AG08395 (cell line): Measurements from ENCODE around the gene ZNF611.
A peak's percentile ranks its signal among the peaks of the same experiment; 100 is the strongest.
"Not testable (repeated sequence)": the region's sequence is repeated elsewhere in the genome, so short reads cannot be mapped to it uniquely, and the experiment has no call there.

ENCODE experiments used
- DNase-seq: peaks from one replicate; pipeline ENCODE4 v3.0.0; 2012; ENCODE audit warnings: mixed read lengths, low spot score

Gene ZNF611

DNA sequence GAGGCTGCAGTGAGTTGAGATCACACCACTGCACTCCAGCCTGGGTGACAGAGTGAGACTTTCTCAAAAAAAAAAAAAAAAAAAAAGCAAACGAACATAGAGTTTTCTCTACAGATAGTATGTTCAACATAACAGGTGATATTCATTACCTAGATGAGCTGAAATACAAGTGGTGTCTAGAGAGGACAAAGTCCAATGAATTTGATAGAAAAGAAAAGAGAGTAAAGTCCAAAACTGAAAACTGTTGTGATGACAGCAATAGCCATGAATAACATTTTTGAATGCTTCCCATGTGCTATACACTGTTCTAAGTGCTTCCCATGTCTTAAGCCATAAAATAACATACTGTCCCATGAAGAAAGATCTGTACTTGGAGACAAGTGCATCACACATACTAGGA lies 53.6 kb downstream of the ZNF611 start:
- not testable (repeated sequence) for DNase-seq

DNA sequence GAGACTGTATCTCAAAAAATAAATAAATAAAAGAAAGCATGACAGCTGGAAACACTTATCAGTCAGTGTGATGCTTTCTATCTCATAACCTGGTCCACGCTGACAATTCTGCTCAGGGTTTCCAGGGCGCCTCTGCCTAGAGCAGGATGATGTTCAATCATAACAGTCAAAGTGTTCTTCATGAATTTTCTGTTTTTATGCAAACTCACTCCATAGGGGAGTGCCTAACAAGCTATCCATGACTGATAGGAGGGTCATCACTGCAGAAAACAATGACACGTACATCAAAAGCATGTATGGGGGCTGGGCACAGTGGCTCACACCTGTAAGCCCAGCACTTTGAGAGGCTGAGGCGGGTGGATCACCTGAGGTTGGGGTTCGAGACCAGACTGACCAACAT lies 55.2 kb downstream of the ZNF611 start:
- DNase-seq = no peak

DNA sequence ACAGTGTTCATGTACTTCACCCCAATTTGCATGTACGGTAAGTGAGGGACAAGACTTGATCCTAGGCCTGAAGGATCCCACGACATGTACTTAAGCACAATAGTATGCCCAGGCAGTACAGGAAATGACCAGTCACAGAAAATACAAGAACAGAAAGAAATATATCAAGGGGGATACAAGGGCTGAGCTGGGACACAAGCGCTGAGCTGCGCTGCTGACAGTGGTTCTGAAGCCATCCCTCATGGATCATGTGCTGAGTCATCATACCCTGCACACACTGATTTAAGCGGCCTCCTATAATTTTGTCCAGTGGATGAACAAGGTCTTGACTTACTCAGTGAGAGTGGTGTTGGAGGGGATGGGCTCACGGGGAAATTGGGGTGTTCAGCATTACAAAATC lies 59.6 kb downstream of the ZNF611 start:
- not testable (repeated sequence) for DNase-seq

DNA sequence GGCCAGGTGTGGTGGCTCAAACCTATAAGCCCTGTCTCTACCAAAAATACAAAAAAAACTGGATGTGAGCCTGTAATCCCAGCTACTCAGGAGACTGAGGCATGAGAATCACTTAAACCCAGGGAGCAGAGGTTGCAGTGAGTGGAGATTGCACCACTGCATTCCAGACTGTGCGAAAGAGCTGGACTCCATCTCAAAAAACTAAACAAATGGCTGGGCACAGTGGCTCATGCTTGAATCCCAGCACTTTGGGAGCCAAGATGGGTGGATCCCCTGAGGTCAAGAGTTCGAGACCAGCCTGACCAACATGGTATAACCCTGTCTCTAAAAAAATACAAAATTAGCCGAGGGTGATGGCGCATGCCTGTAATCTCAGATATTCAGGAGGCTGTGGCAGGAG lies 61.8 kb downstream of the ZNF611 start:
- no peak for DNase-seq

DNA sequence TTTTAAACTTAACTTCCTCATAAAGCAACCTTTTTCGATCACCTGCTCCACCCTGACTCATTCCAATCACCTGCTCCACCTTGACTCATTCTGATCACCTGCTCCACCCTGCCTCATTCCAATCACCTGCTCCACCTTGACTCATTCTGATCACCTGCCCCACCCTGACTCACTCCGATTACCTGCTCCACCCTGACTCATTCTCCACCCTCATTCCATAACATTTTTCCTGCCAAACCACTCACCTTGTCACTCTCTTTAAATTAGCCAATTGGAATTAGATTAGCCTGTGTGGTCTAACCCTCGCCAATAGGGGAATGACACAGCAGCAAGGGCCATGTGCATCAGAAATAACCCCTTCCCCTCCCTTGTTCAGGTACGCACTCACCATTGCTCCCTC lies 64.8 kb downstream of the ZNF611 start:
- DNase-seq = no peak

DNA sequence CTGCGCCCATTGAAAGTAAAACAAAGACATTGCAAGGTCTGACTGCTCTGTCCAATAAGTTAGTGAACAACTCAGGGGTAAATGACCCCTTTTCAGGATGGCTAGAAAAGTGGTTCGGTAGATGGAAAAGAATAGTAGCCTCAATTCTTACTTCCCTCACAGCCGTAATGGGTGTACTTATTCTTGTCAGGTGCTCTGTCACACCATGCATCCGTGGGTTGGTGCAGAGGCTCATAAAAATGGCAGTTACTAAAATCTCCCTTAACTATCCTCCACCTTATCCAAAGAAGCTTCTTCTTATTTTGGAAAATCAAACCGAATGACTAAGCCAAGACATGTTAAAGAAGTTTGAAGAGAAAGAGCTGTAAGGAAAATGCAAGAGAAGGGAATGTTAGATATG lies 65.3 kb downstream of the ZNF611 start:
- no peak for DNase-seq

DNA sequence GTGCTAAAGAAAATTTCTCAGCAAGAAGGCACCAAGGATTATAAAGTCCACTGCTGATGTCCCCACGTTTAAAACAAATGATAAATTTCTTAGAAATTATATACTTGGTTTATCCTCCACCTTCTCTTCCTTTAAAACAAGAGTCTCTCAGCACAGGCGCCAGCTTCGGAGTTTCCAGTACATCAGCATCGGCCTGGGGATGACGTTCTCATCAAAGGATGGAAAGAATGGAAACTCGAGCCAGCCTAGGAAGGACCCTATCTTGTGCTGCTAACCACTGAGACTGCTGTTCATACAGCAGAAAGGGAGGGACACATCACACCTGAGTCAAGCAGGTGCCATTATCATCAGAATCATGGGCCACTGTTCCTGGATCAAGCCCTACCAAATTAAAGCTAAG lies 66.9 kb downstream of the ZNF611 start:
- DNase-seq = no peak

DNA sequence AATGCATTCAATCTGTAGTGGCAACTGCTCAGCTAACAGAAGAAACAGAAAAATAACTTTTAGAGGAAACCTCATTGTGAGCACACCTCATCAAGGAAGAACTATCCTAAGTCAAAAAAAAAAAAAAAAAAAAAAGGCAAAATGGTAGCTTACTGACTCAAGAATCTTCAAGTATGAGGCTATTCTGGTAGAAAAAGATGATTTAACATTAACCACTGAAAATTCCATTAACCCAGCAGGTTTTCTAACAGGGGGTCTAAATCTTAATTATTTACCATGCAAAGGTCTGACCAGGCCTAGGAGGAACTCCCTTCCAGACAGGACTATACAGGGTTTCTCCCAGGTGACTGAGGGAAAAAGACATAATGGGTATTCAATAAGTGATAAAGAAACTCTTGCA lies 68.3 kb downstream of the ZNF611 start:
- DNase-seq = no peak

DNA sequence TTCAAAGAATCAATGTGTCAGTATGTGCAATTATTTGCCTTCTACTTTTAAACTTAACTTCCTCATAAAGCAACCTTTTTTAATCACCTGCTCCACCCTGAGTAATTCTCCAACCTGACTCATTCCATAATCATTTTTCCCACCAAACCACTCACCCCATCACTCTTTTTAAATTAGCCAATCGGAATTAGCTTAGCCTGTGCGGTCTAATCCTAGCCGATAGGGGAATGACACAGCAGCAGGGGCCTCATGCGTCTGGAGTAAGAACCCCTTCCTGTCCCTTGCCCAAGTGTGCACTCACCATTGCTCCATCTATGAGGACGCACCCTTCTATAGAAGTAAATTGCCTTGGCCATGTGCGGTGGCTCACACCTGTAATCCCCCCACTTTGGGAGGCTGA lies 69.3 kb downstream of the ZNF611 start:
- no peak for DNase-seq

DNA sequence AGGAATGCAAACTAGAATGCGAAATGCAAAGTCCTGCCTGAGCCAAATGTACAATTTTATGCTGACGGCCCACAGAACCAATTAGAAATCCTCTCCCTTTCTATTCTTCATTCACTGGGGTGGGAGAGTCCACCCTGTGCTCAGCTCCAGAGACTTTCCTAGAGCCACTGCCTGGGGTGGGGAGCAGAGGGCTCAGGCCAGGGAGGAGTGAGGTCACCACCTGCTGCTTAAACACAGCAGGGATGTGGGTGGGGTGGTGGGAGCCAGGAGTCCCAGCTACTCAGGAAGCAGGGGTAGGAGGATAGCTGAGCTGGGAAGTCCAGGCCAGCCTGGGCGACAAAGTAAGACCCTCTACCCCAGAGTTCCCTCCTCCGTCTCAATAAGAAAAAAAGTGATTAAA lies 69.8 kb downstream of the ZNF611 start:
- no peak for DNase-seq

DNA sequence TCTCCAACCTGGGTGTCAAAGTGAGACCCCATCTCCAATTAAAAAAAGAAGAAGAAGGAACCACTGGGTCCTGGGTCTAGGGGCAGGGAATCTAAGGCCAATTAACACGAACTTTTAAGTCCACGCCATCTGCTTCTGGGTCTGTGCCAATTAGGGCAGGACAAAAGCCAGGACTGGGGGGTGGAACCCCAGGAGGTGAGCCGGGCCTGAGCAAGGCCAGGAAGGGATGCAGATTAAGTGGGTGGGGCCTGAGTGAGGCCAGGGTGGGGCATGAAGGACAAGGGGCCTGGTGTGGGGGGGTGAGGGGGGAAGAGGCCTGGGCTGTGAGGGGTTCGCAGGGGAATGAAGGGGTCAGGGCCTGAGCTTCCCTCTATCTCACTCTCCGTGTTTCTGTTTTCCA lies 70.4 kb downstream of the ZNF611 start:
- DNase-seq = no peak

DNA sequence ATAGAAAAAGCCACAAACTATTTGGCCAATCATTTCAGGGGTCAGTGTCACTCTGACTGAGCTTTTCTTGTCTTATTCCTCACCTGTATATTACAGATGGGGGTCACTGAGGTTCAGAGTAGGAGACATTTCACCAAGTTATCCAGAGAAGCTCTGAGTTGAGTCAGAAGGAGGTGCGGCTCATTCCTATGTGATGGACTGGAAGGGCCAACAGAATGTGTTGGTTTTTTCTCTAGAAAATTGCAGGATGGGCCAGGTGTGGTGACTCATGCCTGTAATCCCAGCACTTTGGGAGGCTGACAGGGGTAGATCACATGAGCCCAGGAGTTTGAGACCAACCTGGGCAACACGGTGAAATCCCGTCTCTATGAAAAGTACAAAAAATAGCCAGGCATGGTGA lies 72.2 kb downstream of the ZNF611 start:
- DNase-seq = no peak

DNA sequence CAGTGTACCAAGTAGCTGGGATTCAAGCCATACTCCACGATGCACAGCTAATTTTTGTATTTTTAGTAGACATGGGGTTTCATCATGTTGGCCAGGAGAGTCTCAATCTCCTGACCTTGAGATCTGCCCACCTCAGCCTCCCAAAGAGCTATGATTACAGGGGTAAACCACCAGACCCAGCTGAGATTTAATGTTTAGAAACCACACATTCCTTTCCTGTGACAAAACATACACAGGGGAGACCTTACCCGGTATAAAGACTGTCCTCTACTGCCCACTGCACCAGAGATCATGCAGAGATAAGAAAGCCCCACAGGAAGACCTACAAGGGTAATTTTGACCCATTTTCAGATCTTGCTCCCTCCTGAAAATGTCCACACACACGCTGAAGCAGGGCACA lies 73.9 kb downstream of the ZNF611 start:
- DNase-seq = peak; percentile 7

DNA sequence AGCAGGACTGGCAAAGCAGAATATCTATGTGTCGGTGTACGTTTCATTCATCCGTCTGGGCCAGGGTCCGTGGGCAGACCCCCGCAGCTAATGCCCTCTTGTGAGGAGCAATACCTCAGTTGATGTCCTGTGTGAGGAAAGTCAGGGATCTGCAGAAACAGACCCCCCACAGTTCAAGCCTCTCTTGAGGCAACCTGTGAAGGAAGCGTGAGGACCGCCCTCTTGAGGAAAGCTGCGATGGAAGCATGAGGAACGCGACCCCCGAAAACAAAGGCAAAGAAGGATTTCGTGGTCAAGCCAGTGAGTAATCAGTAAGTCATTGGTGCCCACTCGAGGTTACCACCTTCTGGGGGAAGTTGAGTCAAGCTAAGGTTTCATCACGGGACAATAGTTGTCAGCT lies 75.8 kb downstream of the ZNF611 start:
- DNase-seq = no peak

DNA sequence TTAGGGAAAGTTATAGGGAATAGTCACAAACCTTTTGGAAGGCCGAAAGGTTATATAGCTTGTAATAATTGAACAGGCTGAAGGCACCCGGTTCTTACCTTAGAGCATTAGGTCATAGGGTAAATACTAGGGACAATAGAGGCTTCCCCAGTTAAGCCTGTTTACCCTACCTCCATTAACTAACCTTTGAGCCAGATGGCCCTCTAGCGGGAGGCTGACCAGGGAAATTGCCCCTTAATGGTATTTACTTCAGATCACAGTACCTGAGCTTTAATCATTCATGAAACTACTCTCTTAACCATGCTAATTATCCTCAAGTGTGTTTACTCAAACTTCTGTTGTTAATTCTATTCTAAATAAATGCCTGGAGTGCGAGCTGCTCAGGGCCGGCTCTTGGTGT lies 76.2 kb downstream of the ZNF611 start:
- no peak for DNase-seq

DNA sequence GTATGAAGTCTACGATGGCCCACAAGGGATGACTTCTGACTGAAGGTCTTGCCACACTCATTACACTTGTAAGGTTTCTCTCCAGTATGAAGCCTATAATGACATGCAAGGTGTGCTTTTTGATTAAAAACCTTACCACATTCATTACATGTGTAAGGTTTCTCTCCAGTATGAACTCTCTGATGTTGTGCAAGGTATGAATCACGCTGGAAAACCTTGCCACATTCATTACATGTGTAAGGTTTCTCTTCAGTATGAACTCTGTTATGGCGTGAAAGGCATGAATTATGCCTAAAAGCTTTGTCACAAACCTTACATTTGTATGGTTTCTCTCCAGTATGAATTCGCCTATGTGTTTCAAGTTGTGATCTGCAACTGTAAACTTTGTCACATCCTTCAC lies 81.7 kb downstream of the ZNF611 start:
- no peak for DNase-seq
